HG02642 (cell line): ENCODE results near the gene GSG1L.

ENCODE experiments used
- ATAC-seq: cut with Tn5 transposase; IDR thresholded peaks from one replicate; pipeline ENCODE4 v1.9.1; 2021; ENCODE audit warnings: mild to moderate bottlenecking; ENCODE audit not compliant: unreplicated experiment, poor library complexity

Gene GSG1L

GRCh38 chr16:27768651-27769272 is 294.8 kb downstream of the GSG1L start:
- no peak for ATAC-seq

- no peak for ATAC-seq
Observed at GRCh38 chr16:27767971-27768591, 295.4 kb downstream of the GSG1L start.

GRCh38 chr16:27767081-27767480 is 296.4 kb downstream of the GSG1L start:
- no peak for ATAC-seq

- ATAC-seq, result no peak
Observed at GRCh38 chr16:27766236-27766925, 297.1 kb downstream of the GSG1L start.

GRCh38 chr16:27764869-27765675 is 298.4 kb downstream of the GSG1L start:
- no peak for ATAC-seq

- no peak for ATAC-seq
Observed at GRCh38 chr16:27764427-27764826, 299.1 kb downstream of the GSG1L start.

- ATAC-seq, result no peak
Observed at GRCh38 chr16:27762441-27762840, 301.1 kb downstream of the GSG1L start.

GRCh38 chr16:27761816-27762215 is 301.7 kb downstream of the GSG1L start:
- no peak for ATAC-seq

GRCh38 chr16:27760789-27761176 is 302.7 kb downstream of the GSG1L start:
- ATAC-seq, result no peak

GRCh38 chr16:27759967-27760788 is 303.3 kb downstream of the GSG1L start:
- no peak for ATAC-seq

GRCh38 chr16:27759301-27759871 is 304.1 kb downstream of the GSG1L start:
- ATAC-seq, result no peak

- ATAC-seq, result no peak
Observed at GRCh38 chr16:27758544-27758943, 305.0 kb downstream of the GSG1L start.

- no peak for ATAC-seq
Observed at GRCh38 chr16:27756206-27756970, 307.1 kb downstream of the GSG1L start.

- no peak for ATAC-seq
Observed at GRCh38 chr16:27754788-27755690, 308.5 kb downstream of the GSG1L start.

GRCh38 chr16:27753563-27753962 is 310.0 kb downstream of the GSG1L start:
- no peak for ATAC-seq

GRCh38 chr16:27752241-27752640 is 311.3 kb downstream of the GSG1L start:
- no peak for ATAC-seq

- ATAC-seq, result no peak
Observed at GRCh38 chr16:27751676-27752075, 311.8 kb downstream of the GSG1L start.

- ATAC-seq, result no peak
Observed at GRCh38 chr16:27751233-27751632, 312.3 kb downstream of the GSG1L start.
